ENCODE measurements around the gene TPD52L1.
A peak's percentile ranks its signal among the peaks of the same experiment; 100 is the strongest.

The TPD52L1 gene

GRCh38 chr6:125196613-125197012 is 43.0 kb downstream of the TPD52L1 start:
- Histone ChIP-seq H3K18ac (ENCODE audit: low read depth in 1 of 2, low read length in 2 of 2) (no peak overlapping the region), H4K91ac (ENCODE audit: low read length) (no peak overlapping the region), H3K9ac (ENCODE audit: low read length) (peak overlapping the region; percentile 55), H2AFZ (ENCODE audit: low read depth, low read length) (no peak overlapping the region), H2BK5ac (ENCODE audit: low read depth, low read length, poor library complexity, severe bottlenecking) (no peak overlapping the region), H2BK120ac (ENCODE audit: low read depth, low read length) (no peak overlapping the region), H4K8ac (ENCODE audit: low read length) (no peak overlapping the region), H2BK12ac (ENCODE audit: low read length in 2 of 2) (no peak overlapping the region), H3K27me3 (ENCODE audit: control insufficient read depth in 1 of 2, insufficient read depth in 1 of 2, low read length in 2 of 2) (no peaks in the 10 kb centered on the region), H3K9me3 (ENCODE audit: control insufficient read depth, low read length) (no peaks in the 10 kb centered on the region), H2AK5ac (ENCODE audit: low read length, severe bottlenecking) (no peak overlapping the region), H3K4me2 (ENCODE audit: low read length, poor library complexity, severe bottlenecking) (no peak overlapping the region), H3K27ac (ENCODE audit: low read length, poor library complexity, severe bottlenecking) (peak overlapping the region; percentile 66), H3K4ac (ENCODE audit: low read depth in 1 of 2, low read length in 2 of 2) (no peak overlapping the region), H2BK15ac (ENCODE audit: low read depth, poor library complexity, severe bottlenecking) (no peak overlapping the region), H3K79me1 (replicated peaks; ENCODE audit: low read length, poor library complexity, severe bottlenecking) (peaks cover 8% of the 10 kb centered on the region), H3K36me3 (ENCODE audit: control insufficient read depth in 1 of 2, insufficient read depth in 2 of 2, low read depth in 1 of 2, low read length in 2 of 2) (no peaks in the 10 kb centered on the region), H3K4me3 (ENCODE audit: insufficient read depth in 1 of 2, low read depth in 1 of 2, low read length in 2 of 2) (no peak overlapping the region), H3K23ac (ENCODE audit: low read length in 2 of 2) (no peak overlapping the region), H3K14ac (ENCODE audit: low read length in 2 of 2) (no peak overlapping the region), H3K4me1 (ENCODE audit: control insufficient read depth, insufficient read depth, low read depth, low read length) (peaks cover 9% of the 10 kb centered on the region)
- DNase-seq, result no peak
- 94% methylated on average over 1 of the region's 3 CpGs for WGBS

- H3K4me3 ChIP-seq (ENCODE audit: insufficient read depth in 1 of 2, low read depth in 1 of 2, low read length in 2 of 2), result no peak overlapping the region
- no peak overlapping the region for H3K23ac ChIP-seq (ENCODE audit: low read length in 2 of 2)
- no peaks in the 10 kb centered on the region for H3K36me3 ChIP-seq (ENCODE audit: control insufficient read depth in 1 of 2, insufficient read depth in 2 of 2, low read depth in 1 of 2, low read length in 2 of 2)
- no peak overlapping the region for H3K4me2 ChIP-seq (ENCODE audit: low read length, poor library complexity, severe bottlenecking)
- peaks cover 6% of the 10 kb centered on the region for H3K79me1 ChIP-seq (replicated peaks; ENCODE audit: low read length, poor library complexity, severe bottlenecking)
- peak overlapping the region in 1 of 2 experiments; percentile 33 for H2BK12ac ChIP-seq (ENCODE audit: low read length in 2 of 2)
- peak overlapping the region; percentile 14 for H2BK5ac ChIP-seq (ENCODE audit: low read depth, low read length, poor library complexity, severe bottlenecking)
- H4K8ac ChIP-seq (ENCODE audit: low read length), result no peak overlapping the region
- H3K18ac ChIP-seq (ENCODE audit: low read depth in 1 of 2, low read length in 2 of 2), result no peak overlapping the region
- H4K91ac ChIP-seq (ENCODE audit: low read length), result no peak overlapping the region
- peak overlapping the region; percentile 60 for H2AFZ ChIP-seq (ENCODE audit: low read depth, low read length)
- H3K9me3 ChIP-seq (ENCODE audit: control insufficient read depth, low read length), result no peaks in the 10 kb centered on the region
- H3K14ac ChIP-seq (ENCODE audit: low read length in 2 of 2), result no peak overlapping the region
- H2BK15ac ChIP-seq (ENCODE audit: low read depth, poor library complexity, severe bottlenecking), result no peak overlapping the region
- H3K9ac ChIP-seq (ENCODE audit: low read length), result peak overlapping the region; percentile 55
- H3K27me3 ChIP-seq (ENCODE audit: control insufficient read depth in 1 of 2, insufficient read depth in 1 of 2, low read length in 2 of 2), result no peaks in the 10 kb centered on the region
- H3K4ac ChIP-seq (ENCODE audit: low read depth in 1 of 2, low read length in 2 of 2), result peak overlapping the region in 1 of 2 experiments; percentile 42
- peak overlapping the region; percentile 10 for H2AK5ac ChIP-seq (ENCODE audit: low read length, severe bottlenecking)
- 25% methylated on average over 3 of the region's 3 CpGs for WGBS
- peaks cover 8% of the 10 kb centered on the region for H3K4me1 ChIP-seq (ENCODE audit: control insufficient read depth, insufficient read depth, low read depth, low read length)
- DNase-seq, result peak; percentile 69
- peak overlapping the region; percentile 66 for H3K27ac ChIP-seq (ENCODE audit: low read length, poor library complexity, severe bottlenecking)
- no peak overlapping the region for H2BK120ac ChIP-seq (ENCODE audit: low read depth, low read length)
These were observed 44.3 kb downstream of the TPD52L1 start for GRCh38 chr6:125197795-125198269.

GRCh38 chr6:125198398-125198937 is 44.9 kb downstream of the TPD52L1 start:
- H3K9ac ChIP-seq (ENCODE audit: low read length), result no peak overlapping the region
- H3K27ac ChIP-seq (ENCODE audit: low read length, poor library complexity, severe bottlenecking), result no peak overlapping the region
- peaks cover 4% of the 10 kb centered on the region for H3K79me1 ChIP-seq (replicated peaks; ENCODE audit: low read length, poor library complexity, severe bottlenecking)
- H3K18ac ChIP-seq (ENCODE audit: low read depth in 1 of 2, low read length in 2 of 2), result no peak overlapping the region
- H2AK5ac ChIP-seq (ENCODE audit: low read length, severe bottlenecking), result no peak overlapping the region
- no peak overlapping the region for H4K91ac ChIP-seq (ENCODE audit: low read length)
- H2BK120ac ChIP-seq (ENCODE audit: low read depth, low read length), result no peak overlapping the region
- no peak overlapping the region for H3K4ac ChIP-seq (ENCODE audit: low read depth in 1 of 2, low read length in 2 of 2)
- H3K4me3 ChIP-seq (ENCODE audit: insufficient read depth in 1 of 2, low read depth in 1 of 2, low read length in 2 of 2), result no peak overlapping the region
- H3K4me2 ChIP-seq (ENCODE audit: low read length, poor library complexity, severe bottlenecking), result no peak overlapping the region
- H3K9me3 ChIP-seq (ENCODE audit: control insufficient read depth, low read length), result no peaks in the 10 kb centered on the region
- H2BK5ac ChIP-seq (ENCODE audit: low read depth, low read length, poor library complexity, severe bottlenecking), result no peak overlapping the region
- DNase-seq, result no peak
- H3K14ac ChIP-seq (ENCODE audit: low read length in 2 of 2), result no peak overlapping the region
- 96% methylated on average over 5 of the region's 6 CpGs for WGBS
- no peaks in the 10 kb centered on the region for H3K36me3 ChIP-seq (ENCODE audit: control insufficient read depth in 1 of 2, insufficient read depth in 2 of 2, low read depth in 1 of 2, low read length in 2 of 2)
- H2BK15ac ChIP-seq (ENCODE audit: low read depth, poor library complexity, severe bottlenecking), result no peak overlapping the region
- H3K27me3 ChIP-seq (ENCODE audit: control insufficient read depth in 1 of 2, insufficient read depth in 1 of 2, low read length in 2 of 2), result no peaks in the 10 kb centered on the region
- peak overlapping the region in 1 of 2 experiments; percentile 73 for H2BK12ac ChIP-seq (ENCODE audit: low read length in 2 of 2)
- H3K4me1 ChIP-seq (ENCODE audit: control insufficient read depth, insufficient read depth, low read depth, low read length), result peaks cover 8% of the 10 kb centered on the region
- no peak overlapping the region for H2AFZ ChIP-seq (ENCODE audit: low read depth, low read length)
- no peak overlapping the region for H4K8ac ChIP-seq (ENCODE audit: low read length)
- no peak overlapping the region for H3K23ac ChIP-seq (ENCODE audit: low read length in 2 of 2)

GRCh38 chr6:125200941-125201340 is 47.4 kb downstream of the TPD52L1 start:
- Histone ChIP-seq H4K91ac (ENCODE audit: low read length) (no peak overlapping the region), H3K9me3 (ENCODE audit: control insufficient read depth, low read length) (no peaks in the 10 kb centered on the region), H3K27me3 (ENCODE audit: control insufficient read depth in 1 of 2, insufficient read depth in 1 of 2, low read length in 2 of 2) (no peaks in the 10 kb centered on the region), H3K14ac (ENCODE audit: low read length in 2 of 2) (no peak overlapping the region), H4K8ac (ENCODE audit: low read length) (no peak overlapping the region), H2BK5ac (ENCODE audit: low read depth, low read length, poor library complexity, severe bottlenecking) (no peak overlapping the region), H3K4me3 (ENCODE audit: insufficient read depth in 1 of 2, low read depth in 1 of 2, low read length in 2 of 2) (no peak overlapping the region), H2BK15ac (ENCODE audit: low read depth, poor library complexity, severe bottlenecking) (no peak overlapping the region), H3K23ac (ENCODE audit: low read length in 2 of 2) (no peak overlapping the region), H3K4me1 (ENCODE audit: control insufficient read depth, insufficient read depth, low read depth, low read length) (peaks cover 6% of the 10 kb centered on the region), H3K18ac (ENCODE audit: low read depth in 1 of 2, low read length in 2 of 2) (no peak overlapping the region), H3K79me1 (replicated peaks; ENCODE audit: low read length, poor library complexity, severe bottlenecking) (no peaks in the 10 kb centered on the region), H3K4ac (ENCODE audit: low read depth in 1 of 2, low read length in 2 of 2) (no peak overlapping the region), H3K9ac (ENCODE audit: low read length) (no peak overlapping the region), H3K27ac (ENCODE audit: low read length, poor library complexity, severe bottlenecking) (peak overlapping the region; percentile 49), H3K4me2 (ENCODE audit: low read length, poor library complexity, severe bottlenecking) (no peak overlapping the region), H3K36me3 (ENCODE audit: control insufficient read depth in 1 of 2, insufficient read depth in 2 of 2, low read depth in 1 of 2, low read length in 2 of 2) (no peaks in the 10 kb centered on the region), H2AK5ac (ENCODE audit: low read length, severe bottlenecking) (no peak overlapping the region), H2BK12ac (ENCODE audit: low read length in 2 of 2) (no peak overlapping the region), H2AFZ (ENCODE audit: low read depth, low read length) (no peak overlapping the region), H2BK120ac (ENCODE audit: low read depth, low read length) (no peak overlapping the region)
- no peak for DNase-seq
- 86% methylated on average over 1 of the region's 3 CpGs for WGBS

Data from mesenchymal stem cell (in vitro differentiated cells and primary cell).